ENCODE measurements around the gene ZNF317.

- TF ChIP-seq POLR2AphosphoS5 (IDR thresholded peaks at IDR 0.05; ENCODE audit: low read depth, low read length) (no peak), CTCF (IDR thresholded peaks at IDR 0.05) (no peak), SIN3A (IDR thresholded peaks at IDR 0.05; ENCODE audit: borderline replicate concordance, insufficient read depth, low read depth, low read length) (no peak)
These were observed 6.7 kb downstream of the ZNF317 start for GRCh38 chr19:9146882-9147281.

Data from Panc1 (cell line).